Iris pigment epithelial cell (primary cell): Measurements from ENCODE around the gene PROKR1.
"Not testable (repeated sequence)": the region's sequence is repeated elsewhere in the genome, so short reads cannot be mapped to it uniquely, and the experiment has no call there.

ENCODE experiments used
- DNase-seq: peaks from one replicate; pipeline ENCODE4 v3.0.0-alpha.2; 2011; ENCODE audit warnings: low read depth

The PROKR1 gene

GRCh38 chr2:68658266-68658665, 14.9 kb downstream of the PROKR1 start:
- no peak for DNase-seq

GRCh38 chr2:68659081-68659480, 15.7 kb downstream of the PROKR1 start:
- no peak for DNase-seq

GRCh38 chr2:68660658-68661057, 17.3 kb downstream of the PROKR1 start:
- peak; percentile 29 for DNase-seq

GRCh38 chr2:68662466-68662865, 19.1 kb downstream of the PROKR1 start:
- no peak for DNase-seq

GRCh38 chr2:68663371-68664156, 20.2 kb downstream of the PROKR1 start:
- no peak for DNase-seq

- DNase-seq = no peak
Measured at GRCh38 chr2:68667371-68667770, 24.0 kb downstream of the PROKR1 start.

- no peak for DNase-seq
Measured at GRCh38 chr2:68669651-68670050, 26.3 kb downstream of the PROKR1 start.

- DNase-seq = no peak
Measured at GRCh38 chr2:68671961-68672360, 28.6 kb downstream of the PROKR1 start.

- DNase-seq = no peak
Measured at GRCh38 chr2:68673631-68674030, 30.3 kb downstream of the PROKR1 start.

GRCh38 chr2:68675470-68675869, 32.1 kb downstream of the PROKR1 start:
- DNase-seq = no peak

GRCh38 chr2:68677837-68678236, 34.5 kb downstream of the PROKR1 start:
- not testable (repeated sequence) for DNase-seq

GRCh38 chr2:68679166-68679916, 36.0 kb downstream of the PROKR1 start:
- DNase-seq = not testable (repeated sequence)

- not testable (repeated sequence) for DNase-seq
Measured at GRCh38 chr2:68679917-68680267, 36.5 kb downstream of the PROKR1 start.

- no peak for DNase-seq
Measured at GRCh38 chr2:68684197-68684596, 40.8 kb downstream of the PROKR1 start.

GRCh38 chr2:68686178-68686577, 42.8 kb downstream of the PROKR1 start:
- no peak for DNase-seq

- no peak for DNase-seq
Measured at GRCh38 chr2:68687018-68687417, 43.6 kb downstream of the PROKR1 start.

GRCh38 chr2:68689553-68690537, 46.5 kb downstream of the PROKR1 start:
- DNase-seq = no peak

- no peak for DNase-seq
Measured at GRCh38 chr2:68690851-68691250, 47.5 kb downstream of the PROKR1 start.

- no peak for DNase-seq
Measured at GRCh38 chr2:68692511-68692910, 49.1 kb downstream of the PROKR1 start.

- DNase-seq = no peak
Measured at GRCh38 chr2:68693951-68694350, 50.6 kb downstream of the PROKR1 start.

- no peak for DNase-seq
Measured at GRCh38 chr2:68695971-68696370, 52.6 kb downstream of the PROKR1 start.

- DNase-seq = no peak
Measured at GRCh38 chr2:68696554-68696953, 53.2 kb downstream of the PROKR1 start.
